HepG2 (cell line): ENCODE data around the gene NUDT19. TPM values are rescaled to one million over a fixed set of nuclear protein-coding genes. Genes with fewer than 3 reads are reported as not detected.

Source experiments
- ERF ChIP-seq: IDR thresholded peaks from 2 replicates; pipeline ENCODE4 v1.6.1; 2018; ENCODE audit warnings: missing biosample characterization, missing genetic modification reagents
- HMG20A ChIP-seq: IDR thresholded peaks from 2 replicates; pipeline ENCODE4 v1.6.1; 2016; ENCODE audit warnings: borderline replicate concordance
- ZNF468 ChIP-seq: sonication (generic); formaldehyde crosslinking; IDR thresholded peaks from 2 replicates; pipeline ENCODE4 v1.8.0; 2022; ENCODE audit warnings: mild to moderate bottlenecking, moderate library complexity, missing genetic modification reagents
- ZNF674 ChIP-seq: sonication (generic); formaldehyde crosslinking; IDR thresholded peaks from 2 replicates; pipeline ENCODE4 v1.5.0; 2020; ENCODE audit warnings: low read depth, mild to moderate bottlenecking, missing genetic modification reagents
- polyA plus RNA-seq, 8 experiments: library from polyadenylated mRNA; depleted of rRNA in 3 of 8; stranded (reverse) in 7 of 8; unstranded in 1 of 8; fragments of >200 nt; fragmentation: Illumina TruSeq in 4 of 8; extraction: Trizol in 4 of 8; gene quantifications; 2 replicates each; pipeline versions ENCODE4 v1.2.1 to v1.2.3, GENCODE V29; 2011 to 2016; ENCODE audit warnings: low read depth in 4 of 8, missing spikeins in 1 of 8, mixed read lengths in 1 of 8; ENCODE audit not compliant: insufficient read depth in 1 of 8
- total RNA-seq, 5 experiments: library from RNA; depleted of rRNA; stranded (reverse); fragments of >200 nt; fragmentation: Illumina TruSeq; extraction: Trizol; gene quantifications; 2 replicates each; pipeline ENCODE4 v1.2.3, GENCODE V29; 2016; ENCODE audit warnings: low read depth in 1 of 5
- TF ChIP-seq, protein P1 (sequence below): sonication (generic); formaldehyde crosslinking; conservative IDR thresholded peaks from 2 replicates; pipeline ENCODE4 v1.8.0; 2022; ENCODE audit warnings: missing genetic modification reagents
- TF ChIP-seq, protein P2 (sequence below): sonication (generic); formaldehyde crosslinking; conservative IDR thresholded peaks from 2 replicates; pipeline ENCODE4 v1.4.0; 2020; ENCODE audit warnings: missing genetic modification reagents
- TF ChIP-seq, protein P3 (sequence below): sonication (generic); formaldehyde crosslinking; IDR thresholded peaks from 2 replicates; pipeline ENCODE4 v1.5.1; 2020; ENCODE audit warnings: missing genetic modification reagents, mild to moderate bottlenecking, borderline replicate concordance
- TF ChIP-seq, protein P4 (sequence below): sonication (generic); formaldehyde crosslinking; IDR thresholded peaks from 2 replicates; pipeline ENCODE4 v1.4.0; 2020; ENCODE audit warnings: missing genetic modification reagents
- TF ChIP-seq, protein P5 (sequence below): sonication (generic); IDR thresholded peaks from 2 replicates; pipeline ENCODE4 v1.6.1; 2016; ENCODE audit warnings: low read depth, borderline replicate concordance
- TF ChIP-seq, protein P6 (sequence below), 2 experiments: fragments of 450-650 bp in 1 of 2; sonication (generic) in 1 of 2; formaldehyde crosslinking; IDR thresholded peaks; 2 replicates each; pipeline versions ENCODE4 v1.5.0 to v1.8.0; 2020 to 2022; ENCODE audit warnings: mild to moderate bottlenecking in 1 of 2, missing genetic modification reagents in 1 of 2
- TF ChIP-seq, protein P7 (sequence below): sonication (generic); formaldehyde crosslinking; IDR thresholded peaks from 2 replicates; pipeline ENCODE4 v1.9.0; 2022; ENCODE audit warnings: low read depth, missing genetic modification reagents
- TF ChIP-seq, protein P8 (sequence below): sonication (generic); formaldehyde crosslinking; IDR thresholded peaks from 2 replicates; pipeline ENCODE4 v1.5.1; 2020; ENCODE audit warnings: mild to moderate bottlenecking, missing genetic modification reagents, moderate library complexity
- TF ChIP-seq, protein P9 (sequence below): IDR thresholded peaks from 2 replicates; pipeline ENCODE4 v1.6.1; 2016; ENCODE audit warnings: missing genetic modification reagents, missing compliant biosample characterization

Gene NUDT19
- total and polyA plus RNA-seq, 2 of the 13 experiments (the other 11 are each of a cell fraction or from before 2014, with no cell fraction given), result 3.1 to 3.6 TPM

DNA sequence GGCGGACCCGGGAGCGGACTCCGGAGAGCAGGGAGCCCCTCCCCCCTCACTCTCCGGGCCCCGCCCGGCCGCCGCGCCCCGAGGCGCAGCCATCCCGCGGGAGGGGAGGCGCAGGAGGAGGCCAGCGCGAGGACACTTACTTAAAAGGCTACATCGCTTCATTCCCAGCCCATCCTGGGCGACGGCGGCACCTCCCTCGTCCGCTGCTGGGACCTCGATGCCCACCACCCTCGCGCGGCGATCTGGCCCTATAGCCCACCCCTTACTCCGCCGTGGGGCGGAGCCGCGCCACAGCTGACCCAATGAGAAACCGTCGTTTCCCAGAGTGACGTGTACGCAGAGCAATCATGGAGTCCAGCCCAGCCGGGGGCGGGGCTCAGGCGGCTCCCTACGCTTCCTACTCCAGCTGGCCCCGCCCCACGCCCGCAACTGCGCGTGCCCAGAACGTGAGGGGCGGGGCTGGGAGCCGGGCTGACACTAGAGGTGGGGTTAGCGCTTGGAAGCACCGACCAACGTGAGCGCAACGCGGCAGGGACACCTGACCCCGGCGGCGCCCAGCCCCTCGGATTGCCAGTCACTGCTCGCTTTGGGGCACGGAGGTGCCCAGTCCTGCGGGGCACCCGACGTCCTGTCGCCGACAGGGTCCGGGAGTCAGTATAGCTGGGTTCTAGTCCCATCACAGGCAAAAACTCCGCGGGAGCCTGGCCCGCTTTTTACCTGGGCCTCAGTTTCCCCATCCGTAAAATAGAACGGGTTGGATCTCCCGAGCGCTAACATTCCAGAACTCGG, 16.5 kb upstream of the NUDT19 start, which contains the start of gene ANKRD27 (continued):
- TF ChIP-seq, protein P1, sequence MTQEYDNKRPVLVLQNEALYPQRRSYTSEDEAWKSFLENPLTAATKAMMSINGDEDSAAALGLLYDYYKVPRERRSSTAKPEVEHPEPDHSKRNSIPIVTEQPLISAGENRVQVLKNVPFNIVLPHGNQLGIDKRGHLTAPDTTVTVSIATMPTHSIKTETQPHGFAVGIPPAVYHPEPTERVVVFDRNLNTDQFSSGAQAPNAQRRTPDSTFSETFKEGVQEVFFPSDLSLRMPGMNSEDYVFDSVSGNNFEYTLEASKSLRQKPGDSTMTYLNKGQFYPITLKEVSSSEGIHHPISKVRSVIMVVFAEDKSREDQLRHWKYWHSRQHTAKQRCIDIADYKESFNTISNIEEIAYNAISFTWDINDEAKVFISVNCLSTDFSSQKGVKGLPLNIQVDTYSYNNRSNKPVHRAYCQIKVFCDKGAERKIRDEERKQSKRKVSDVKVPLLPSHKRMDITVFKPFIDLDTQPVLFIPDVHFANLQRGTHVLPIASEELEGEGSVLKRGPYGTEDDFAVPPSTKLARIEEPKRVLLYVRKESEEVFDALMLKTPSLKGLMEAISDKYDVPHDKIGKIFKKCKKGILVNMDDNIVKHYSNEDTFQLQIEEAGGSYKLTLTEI (CRISPR knock-in tag), result no peak
- TF ChIP-seq ERF (CRISPR knock-in tag) (peak; percentile 27; the same call in 1 of the 2 replicates), ZNF468 (no peak), ZNF674 (CRISPR knock-in tag) (no peak), HMG20A (no peak)
- TF ChIP-seq, protein P2, sequence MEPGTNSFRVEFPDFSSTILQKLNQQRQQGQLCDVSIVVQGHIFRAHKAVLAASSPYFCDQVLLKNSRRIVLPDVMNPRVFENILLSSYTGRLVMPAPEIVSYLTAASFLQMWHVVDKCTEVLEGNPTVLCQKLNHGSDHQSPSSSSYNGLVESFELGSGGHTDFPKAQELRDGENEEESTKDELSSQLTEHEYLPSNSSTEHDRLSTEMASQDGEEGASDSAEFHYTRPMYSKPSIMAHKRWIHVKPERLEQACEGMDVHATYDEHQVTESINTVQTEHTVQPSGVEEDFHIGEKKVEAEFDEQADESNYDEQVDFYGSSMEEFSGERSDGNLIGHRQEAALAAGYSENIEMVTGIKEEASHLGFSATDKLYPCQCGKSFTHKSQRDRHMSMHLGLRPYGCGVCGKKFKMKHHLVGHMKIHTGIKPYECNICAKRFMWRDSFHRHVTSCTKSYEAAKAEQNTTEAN (CRISPR knock-in tag), result no peak
- TF ChIP-seq, protein P3, sequence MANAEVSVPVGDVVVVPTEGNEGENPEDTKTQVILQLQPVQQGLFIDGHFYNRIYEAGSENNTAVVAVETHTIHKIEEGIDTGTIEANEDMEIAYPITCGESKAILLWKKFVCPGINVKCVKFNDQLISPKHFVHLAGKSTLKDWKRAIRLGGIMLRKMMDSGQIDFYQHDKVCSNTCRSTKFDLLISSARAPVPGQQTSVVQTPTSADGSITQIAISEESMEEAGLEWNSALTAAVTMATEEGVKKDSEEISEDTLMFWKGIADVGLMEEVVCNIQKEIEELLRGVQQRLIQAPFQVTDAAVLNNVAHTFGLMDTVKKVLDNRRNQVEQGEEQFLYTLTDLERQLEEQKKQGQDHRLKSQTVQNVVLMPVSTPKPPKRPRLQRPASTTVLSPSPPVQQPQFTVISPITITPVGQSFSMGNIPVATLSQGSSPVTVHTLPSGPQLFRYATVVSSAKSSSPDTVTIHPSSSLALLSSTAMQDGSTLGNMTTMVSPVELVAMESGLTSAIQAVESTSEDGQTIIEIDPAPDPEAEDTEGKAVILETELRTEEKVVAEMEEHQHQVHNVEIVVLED (CRISPR knock-in tag), result peak; percentile 74
- TF ChIP-seq, protein P4, sequence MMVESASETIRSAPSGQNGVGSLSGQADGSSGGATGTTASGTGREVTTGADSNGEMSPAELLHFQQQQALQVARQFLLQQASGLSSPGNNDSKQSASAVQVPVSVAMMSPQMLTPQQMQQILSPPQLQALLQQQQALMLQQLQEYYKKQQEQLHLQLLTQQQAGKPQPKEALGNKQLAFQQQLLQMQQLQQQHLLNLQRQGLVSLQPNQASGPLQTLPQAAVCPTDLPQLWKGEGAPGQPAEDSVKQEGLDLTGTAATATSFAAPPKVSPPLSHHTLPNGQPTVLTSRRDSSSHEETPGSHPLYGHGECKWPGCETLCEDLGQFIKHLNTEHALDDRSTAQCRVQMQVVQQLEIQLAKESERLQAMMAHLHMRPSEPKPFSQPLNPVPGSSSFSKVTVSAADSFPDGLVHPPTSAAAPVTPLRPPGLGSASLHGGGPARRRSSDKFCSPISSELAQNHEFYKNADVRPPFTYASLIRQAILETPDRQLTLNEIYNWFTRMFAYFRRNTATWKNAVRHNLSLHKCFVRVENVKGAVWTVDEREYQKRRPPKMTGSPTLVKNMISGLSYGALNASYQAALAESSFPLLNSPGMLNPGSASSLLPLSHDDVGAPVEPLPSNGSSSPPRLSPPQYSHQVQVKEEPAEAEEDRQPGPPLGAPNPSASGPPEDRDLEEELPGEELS (CRISPR knock-in tag), result no peak
- TF ChIP-seq, protein P5, sequence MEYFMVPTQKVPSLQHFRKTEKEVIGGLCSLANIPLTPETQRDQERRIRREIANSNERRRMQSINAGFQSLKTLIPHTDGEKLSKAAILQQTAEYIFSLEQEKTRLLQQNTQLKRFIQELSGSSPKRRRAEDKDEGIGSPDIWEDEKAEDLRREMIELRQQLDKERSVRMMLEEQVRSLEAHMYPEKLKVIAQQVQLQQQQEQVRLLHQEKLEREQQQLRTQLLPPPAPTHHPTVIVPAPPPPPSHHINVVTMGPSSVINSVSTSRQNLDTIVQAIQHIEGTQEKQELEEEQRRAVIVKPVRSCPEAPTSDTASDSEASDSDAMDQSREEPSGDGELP, result peak; percentile 55; the same call in 1 of the 2 replicates
- TF ChIP-seq, protein P6, sequence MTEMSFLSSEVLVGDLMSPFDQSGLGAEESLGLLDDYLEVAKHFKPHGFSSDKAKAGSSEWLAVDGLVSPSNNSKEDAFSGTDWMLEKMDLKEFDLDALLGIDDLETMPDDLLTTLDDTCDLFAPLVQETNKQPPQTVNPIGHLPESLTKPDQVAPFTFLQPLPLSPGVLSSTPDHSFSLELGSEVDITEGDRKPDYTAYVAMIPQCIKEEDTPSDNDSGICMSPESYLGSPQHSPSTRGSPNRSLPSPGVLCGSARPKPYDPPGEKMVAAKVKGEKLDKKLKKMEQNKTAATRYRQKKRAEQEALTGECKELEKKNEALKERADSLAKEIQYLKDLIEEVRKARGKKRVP (CRISPR knock-in tag; IDR thresholded peaks at IDR 0.05), result no peak
- TF ChIP-seq, protein P7, sequence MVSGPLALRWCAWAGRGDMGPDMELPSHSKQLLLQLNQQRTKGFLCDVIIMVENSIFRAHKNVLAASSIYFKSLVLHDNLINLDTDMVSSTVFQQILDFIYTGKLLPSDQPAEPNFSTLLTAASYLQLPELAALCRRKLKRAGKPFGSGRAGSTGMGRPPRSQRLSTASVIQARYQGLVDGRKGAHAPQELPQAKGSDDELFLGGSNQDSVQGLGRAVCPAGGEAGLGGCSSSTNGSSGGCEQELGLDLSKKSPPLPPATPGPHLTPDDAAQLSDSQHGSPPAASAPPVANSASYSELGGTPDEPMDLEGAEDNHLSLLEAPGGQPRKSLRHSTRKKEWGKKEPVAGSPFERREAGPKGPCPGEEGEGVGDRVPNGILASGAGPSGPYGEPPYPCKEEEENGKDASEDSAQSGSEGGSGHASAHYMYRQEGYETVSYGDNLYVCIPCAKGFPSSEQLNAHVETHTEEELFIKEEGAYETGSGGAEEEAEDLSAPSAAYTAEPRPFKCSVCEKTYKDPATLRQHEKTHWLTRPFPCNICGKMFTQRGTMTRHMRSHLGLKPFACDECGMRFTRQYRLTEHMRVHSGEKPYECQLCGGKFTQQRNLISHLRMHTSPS, result peak; percentile 63; the same call in 1 of the 2 replicates
- TF ChIP-seq, protein P8, sequence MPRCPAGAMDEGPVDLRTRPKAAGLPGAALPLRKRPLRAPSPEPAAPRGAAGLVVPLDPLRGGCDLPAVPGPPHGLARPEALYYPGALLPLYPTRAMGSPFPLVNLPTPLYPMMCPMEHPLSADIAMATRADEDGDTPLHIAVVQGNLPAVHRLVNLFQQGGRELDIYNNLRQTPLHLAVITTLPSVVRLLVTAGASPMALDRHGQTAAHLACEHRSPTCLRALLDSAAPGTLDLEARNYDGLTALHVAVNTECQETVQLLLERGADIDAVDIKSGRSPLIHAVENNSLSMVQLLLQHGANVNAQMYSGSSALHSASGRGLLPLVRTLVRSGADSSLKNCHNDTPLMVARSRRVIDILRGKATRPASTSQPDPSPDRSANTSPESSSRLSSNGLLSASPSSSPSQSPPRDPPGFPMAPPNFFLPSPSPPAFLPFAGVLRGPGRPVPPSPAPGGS (CRISPR knock-in tag), result 0 out of 2 replicates have a peak, but pooled peaks have one; percentile 24
- TF ChIP-seq, protein P9, sequence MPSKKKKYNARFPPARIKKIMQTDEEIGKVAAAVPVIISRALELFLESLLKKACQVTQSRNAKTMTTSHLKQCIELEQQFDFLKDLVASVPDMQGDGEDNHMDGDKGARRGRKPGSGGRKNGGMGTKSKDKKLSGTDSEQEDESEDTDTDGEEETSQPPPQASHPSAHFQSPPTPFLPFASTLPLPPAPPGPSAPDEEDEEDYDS, result peak; percentile 88
